IMR-90 (cell line): ENCODE data around the gene CACNA2D3. TPM values are rescaled to one million over a fixed set of nuclear protein-coding genes. Genes with fewer than 3 reads are reported as not detected.

Source experiments
- ATAC-seq: fragments of 200-7000 bp; cut with Tn5 transposase; 2 replicates; pipeline ENCODE4 v1.9.1; 2020; ENCODE audit warnings: low read depth, mild to moderate bottlenecking, moderate library complexity
- BruUV-seq: library from RNA; stranded (reverse); fragments of 400-500 nt; replicated peaks from 2 replicates; lab custom pipeline; 2021; lab: Mats Ljungman, UMichigan
- CTCF ChIA-PET: fragments of 300-600 bp; formaldehyde crosslinking; extraction: SDS; loops from one replicate; lab custom pipeline; 2021; ENCODE audit warnings: antibody characterized with exemption; lab: Yijun Ruan, JAX
- POLR2A ChIA-PET: fragments of 300-600 bp; sonication (Branson Sonifier 250); formaldehyde crosslinking; loops from one replicate; lab custom pipeline; 2022; ENCODE audit warnings: antibody characterized with exemption; ENCODE audit not compliant: unreplicated experiment; lab: Charles Lee
- DNase-seq: peaks from one replicate; pipeline ENCODE4 v3.0.0; 2013
- H2AFZ ChIP-seq: replicated peaks from 2 replicates; pipeline ENCODE3; 2013; ENCODE audit warnings: low read length, mild to moderate bottlenecking; ENCODE audit not compliant: poor library complexity
- H2AK5ac ChIP-seq: 2 replicates; pipeline ENCODE4 v1.6.1; 2013; ENCODE audit warnings: low read depth, low read length, inconsistent platforms
- H2AK9ac ChIP-seq: replicated peaks from 2 replicates; pipeline ENCODE3; 2013; ENCODE audit warnings: mild to moderate bottlenecking, low read depth, low read length, moderate library complexity; ENCODE audit not compliant: poor library complexity
- H2BK120ac ChIP-seq: 2 replicates; pipeline ENCODE4 v1.6.1; 2013; ENCODE audit warnings: low read depth, low read length, inconsistent platforms
- H2BK15ac ChIP-seq: 3 replicates; pipeline ENCODE4 v1.6.1; 2013; ENCODE audit warnings: low read depth, low read length, inconsistent platforms
- H2BK20ac ChIP-seq: 2 replicates; pipeline ENCODE4 v1.6.1; 2013; ENCODE audit warnings: low read depth, mild to moderate bottlenecking, inconsistent platforms, low read length, moderate library complexity
- H2BK5ac ChIP-seq: 2 replicates; pipeline ENCODE4 v1.6.1; 2013; ENCODE audit warnings: mild to moderate bottlenecking, low read depth, low read length, inconsistent platforms; ENCODE audit not compliant: poor library complexity, severe bottlenecking
- H3K14ac ChIP-seq: replicated peaks from 2 replicates; pipeline ENCODE4 v1.6.1; 2013; ENCODE audit warnings: low read depth, low read length, inconsistent platforms
- H3K18ac ChIP-seq: 2 replicates; pipeline ENCODE4 v1.6.1; 2013; ENCODE audit warnings: low read depth, low read length, control low read depth
- H3K23ac ChIP-seq: 2 replicates; pipeline ENCODE4 v1.6.1; 2013; ENCODE audit warnings: low read depth, low read length, inconsistent platforms
- H3K27ac ChIP-seq: 2 replicates; pipeline ENCODE4 v1.5.1; 2013; ENCODE audit warnings: mild to moderate bottlenecking, control low read depth, low read length; ENCODE audit not compliant: insufficient read depth
- H3K27me3 ChIP-seq: 2 replicates; pipeline ENCODE4 v1.6.1; 2013; ENCODE audit warnings: low read length; ENCODE audit not compliant: control insufficient read depth, insufficient read depth
- H3K36me3 ChIP-seq: 2 replicates; pipeline ENCODE4 v1.6.1; 2013; ENCODE audit warnings: low read length, mixed read lengths; ENCODE audit not compliant: control insufficient read depth, insufficient read depth
- H3K4ac ChIP-seq: 2 replicates; pipeline ENCODE4 v1.6.1; 2013; ENCODE audit warnings: low read depth, low read length, inconsistent platforms
- H3K4me1 ChIP-seq: 2 replicates; pipeline ENCODE4 v1.6.1; 2013; ENCODE audit warnings: low read length, mixed read lengths; ENCODE audit not compliant: control insufficient read depth, insufficient read depth
- H3K4me2 ChIP-seq: 2 replicates; pipeline ENCODE4 v1.6.1; 2013; ENCODE audit warnings: low read depth, mild to moderate bottlenecking, control low read depth, low read length, moderate library complexity
- H3K4me3 ChIP-seq: 2 replicates; pipeline ENCODE4 v1.5.1; 2013; ENCODE audit warnings: low read depth, mild to moderate bottlenecking, control low read depth, low read length, moderate library complexity; ENCODE audit not compliant: insufficient read depth
- H3K56ac ChIP-seq: 2 replicates; pipeline ENCODE4 v1.6.1; 2013; ENCODE audit warnings: low read length, inconsistent platforms; ENCODE audit not compliant: insufficient read depth; ENCODE audit errors: extremely low read depth
- H3K79me1 ChIP-seq, 2 experiments: 2 replicates each; pipeline ENCODE4 v1.6.1; 2013; ENCODE audit warnings: low read length in 2 of 2, inconsistent platforms in 1 of 2, low read depth in 1 of 2
- H3K9ac ChIP-seq: 2 replicates; pipeline ENCODE4 v1.6.1; 2013; ENCODE audit warnings: low read depth, low read length, control low read depth
- H3K9me1 ChIP-seq: 2 replicates; pipeline ENCODE4 v1.6.1; 2013; ENCODE audit warnings: low read length, inconsistent platforms; ENCODE audit not compliant: insufficient read depth
- H3K9me3 ChIP-seq: 2 replicates; pipeline ENCODE4 v1.6.1; 2013; ENCODE audit warnings: low read length; ENCODE audit not compliant: control insufficient read depth, insufficient read depth
- H4K20me1 ChIP-seq: 2 replicates; pipeline ENCODE4 v1.6.1; 2013; ENCODE audit warnings: low read length, inconsistent platforms; ENCODE audit not compliant: insufficient read depth
- H4K5ac ChIP-seq: 2 replicates; pipeline ENCODE4 v1.6.1; 2013; ENCODE audit warnings: mild to moderate bottlenecking, low read depth, low read length, control low read depth
- H4K8ac ChIP-seq, 2 experiments: 2 replicates each; pipeline ENCODE4 v1.6.1; 2013; ENCODE audit warnings: low read depth in 2 of 2, low read length in 2 of 2, control low read depth in 1 of 2, inconsistent platforms in 1 of 2
- H4K91ac ChIP-seq: 2 replicates; pipeline ENCODE4 v1.6.1; 2013; ENCODE audit warnings: low read depth, low read length, inconsistent platforms; ENCODE audit not compliant: insufficient read depth
- BHLHE40 ChIP-seq: fragments of 150-350 bp; IDR thresholded peaks from 2 replicates; pipeline ENCODE4 v1.6.1; 2016; ENCODE audit warnings: mild to moderate bottlenecking, low read depth, low read length
- CEBPB ChIP-seq: IDR thresholded peaks from 2 replicates; pipeline ENCODE4 v1.6.1; 2012; ENCODE audit warnings: low read depth, low read length, improper control_type of control experiment
- CHD1 ChIP-seq: IDR thresholded peaks from 2 replicates; pipeline ENCODE4 v1.6.1; 2012; ENCODE audit warnings: low read depth, low read length, improper control_type of control experiment
- CTCF ChIP-seq: conservative IDR thresholded peaks from 2 replicates; pipeline ENCODE4 v1.5.1; 2012; ENCODE audit warnings: mild to moderate bottlenecking, low read depth, low read length, improper control_type of control experiment
- FOS ChIP-seq: fragments of 150-350 bp; IDR thresholded peaks from 2 replicates; pipeline ENCODE4 v1.6.1; 2016; ENCODE audit warnings: low read depth, low read length
- MAFK ChIP-seq: IDR thresholded peaks from 2 replicates; pipeline ENCODE4 v1.6.1; 2012; ENCODE audit warnings: low read depth, low read length, improper control_type of control experiment
- MAZ ChIP-seq: IDR thresholded peaks from 2 replicates; pipeline ENCODE4 v1.6.1; 2012; ENCODE audit warnings: low read depth, mild to moderate bottlenecking, low read length, improper control_type of control experiment, moderate library complexity, borderline replicate concordance
- MXI1 ChIP-seq: IDR thresholded peaks from 2 replicates; pipeline ENCODE4 v1.6.1; 2012; ENCODE audit warnings: low read depth, mild to moderate bottlenecking, low read length, moderate library complexity, borderline replicate concordance
- NFE2L2 ChIP-seq: fragments of 150-350 bp; IDR thresholded peaks from 2 replicates; pipeline ENCODE4 v1.6.1; 2016; ENCODE audit warnings: low read depth, mild to moderate bottlenecking, low read length
- POLR2A ChIP-seq: IDR thresholded peaks from 2 replicates; pipeline ENCODE4 v1.6.1; 2012; ENCODE audit warnings: mild to moderate bottlenecking, low read depth, low read length
- RAD21 ChIP-seq: IDR thresholded peaks from 2 replicates; pipeline ENCODE4 v1.6.1; 2012; ENCODE audit warnings: low read length, improper control_type of control experiment
- RCOR1 ChIP-seq: IDR thresholded peaks from 2 replicates; pipeline ENCODE4 v1.6.1; 2012; ENCODE audit warnings: mild to moderate bottlenecking, low read length, improper control_type of control experiment; ENCODE audit not compliant: insufficient replicate concordance
- RFX5 ChIP-seq: IDR thresholded peaks from 2 replicates; pipeline ENCODE4 v1.8.0; 2012; ENCODE audit warnings: low read depth, mild to moderate bottlenecking, low read length, moderate library complexity
- SMC3 ChIP-seq: fragments of 150-350 bp; IDR thresholded peaks from 2 replicates; pipeline ENCODE4 v1.6.1; 2016; ENCODE audit warnings: low read depth, mild to moderate bottlenecking, antibody characterized with exemption, low read length, moderate library complexity
- WGBS, 2 experiments: methylation state at CpG; one replicate each; pipeline versions ENCODE4 v1.1.5 to v1.1.7; 2013; ENCODE audit warnings: missing lambda C conversion rate in 2 of 2; ENCODE audit not compliant: insufficient read length in 1 of 2; ENCODE audit errors: extremely low coverage in 2 of 2; 5-methylcytosine and 5-hydroxymethylcytosine counted together
- dilution Hi-C: fragments of 300-500 bp; cut with HindIII; formaldehyde crosslinking; loops from one replicate; pipeline ENCODE4 v1.14.3; 2018; ENCODE audit warnings: low sequenced_read_pairs; ENCODE audit not compliant: unreplicated experiment
- in situ Hi-C: fragments of 300-500 bp; cut with MboI; formaldehyde crosslinking; loops from 3 replicates; pipeline ENCODE4 v1.14.3; 2019; ENCODE audit warnings: low sequenced_read_pairs, inconsistent platforms, mixed read lengths
- intact Hi-C: fragments of 100-400 bp; cut with micrococcal nuclease; formaldehyde crosslinking; loops from 2 replicates; pipeline ENCODE4 v1.10.0; 2022
- polyA plus RNA-seq, 3 experiments: library from polyadenylated mRNA; depleted of rRNA; stranded (reverse); fragments of >200 nt; gene quantifications; 2 replicates each; pipeline ENCODE4 v1.2.3, GENCODE V29; 2012; ENCODE audit warnings: low replicate concordance in 1 of 3
- total RNA-seq: library from RNA; depleted of rRNA; stranded (reverse); fragments of >200 nt; gene quantifications from 2 replicates; pipeline ENCODE4 v1.2.3, GENCODE V29; 2012
- TF ChIP-seq, protein P1 (sequence below): fragments of 150-350 bp; IDR thresholded peaks from 2 replicates; pipeline ENCODE4 v1.6.1; 2016; ENCODE audit warnings: low read depth, mild to moderate bottlenecking, low read length, moderate library complexity, borderline replicate concordance
- TF ChIP-seq, protein P2 (sequence below): fragments of 150-350 bp; IDR thresholded peaks from 2 replicates; pipeline ENCODE4 v1.6.1; 2017; ENCODE audit warnings: mild to moderate bottlenecking, antibody characterized with exemption, low read length, low read depth

Gene CACNA2D3
- total and polyA plus RNA-seq, 2 of the 4 experiments (the other 2 are of a cell fraction) = 0.36 to 0.41 TPM

GRCh38 chr3:54668236-54668635 lies 545.9 kb downstream of the CACNA2D3 start:
- H3K36me3 ChIP-seq = no peaks in the 10 kb centered on the region
- DNase-seq = no peak
- no peak overlapping the region for H2BK120ac ChIP-seq
- H4K5ac ChIP-seq = no peak overlapping the region
- no peak overlapping the region for H2AFZ ChIP-seq
- no peak overlapping the region for H3K9ac ChIP-seq
- no peak overlapping the region for H3K23ac ChIP-seq
- ATAC-seq = no peak
- no peak overlapping the region for H3K4me3 ChIP-seq
- no peaks in the 10 kb centered on the region for H4K20me1 ChIP-seq
- H2BK20ac ChIP-seq = no peak overlapping the region
- H2AK5ac ChIP-seq = no peak overlapping the region
- intact Hi-C loops (no loop called here), in situ Hi-C loops (no loop called here), dilution Hi-C loops (no loop called here)
- H4K91ac ChIP-seq = no peak overlapping the region
- H3K79me1 ChIP-seq = no peaks in the 10 kb centered on the region
- no peak overlapping the region for H2BK5ac ChIP-seq
- no peaks in the 10 kb centered on the region for H3K4me1 ChIP-seq
- no peak overlapping the region for H2BK15ac ChIP-seq
- no peak overlapping the region for H3K27ac ChIP-seq
- no CpG with 5 or more reads among the region's 3 CpGs for WGBS, 2 experiments
- TF ChIP-seq CHD1 (no peak), RAD21 (no peak), CEBPB (no peak), NFE2L2 (no peak), BHLHE40 (no peak), MXI1 (no peak), RFX5 (no peak), MAZ (no peak), POLR2A (no peak), CTCF (no peak), RCOR1 (no peak), SMC3 (no peak), MAFK (no peak), FOS (no peak)
- TF ChIP-seq, protein P1, sequence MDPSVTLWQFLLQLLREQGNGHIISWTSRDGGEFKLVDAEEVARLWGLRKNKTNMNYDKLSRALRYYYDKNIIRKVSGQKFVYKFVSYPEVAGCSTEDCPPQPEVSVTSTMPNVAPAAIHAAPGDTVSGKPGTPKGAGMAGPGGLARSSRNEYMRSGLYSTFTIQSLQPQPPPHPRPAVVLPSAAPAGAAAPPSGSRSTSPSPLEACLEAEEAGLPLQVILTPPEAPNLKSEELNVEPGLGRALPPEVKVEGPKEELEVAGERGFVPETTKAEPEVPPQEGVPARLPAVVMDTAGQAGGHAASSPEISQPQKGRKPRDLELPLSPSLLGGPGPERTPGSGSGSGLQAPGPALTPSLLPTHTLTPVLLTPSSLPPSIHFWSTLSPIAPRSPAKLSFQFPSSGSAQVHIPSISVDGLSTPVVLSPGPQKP = no peak
- TF ChIP-seq, protein P2, sequence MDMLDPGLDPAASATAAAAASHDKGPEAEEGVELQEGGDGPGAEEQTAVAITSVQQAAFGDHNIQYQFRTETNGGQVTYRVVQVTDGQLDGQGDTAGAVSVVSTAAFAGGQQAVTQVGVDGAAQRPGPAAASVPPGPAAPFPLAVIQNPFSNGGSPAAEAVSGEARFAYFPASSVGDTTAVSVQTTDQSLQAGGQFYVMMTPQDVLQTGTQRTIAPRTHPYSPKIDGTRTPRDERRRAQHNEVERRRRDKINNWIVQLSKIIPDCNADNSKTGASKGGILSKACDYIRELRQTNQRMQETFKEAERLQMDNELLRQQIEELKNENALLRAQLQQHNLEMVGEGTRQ = no peak
- H4K8ac ChIP-seq = no peak overlapping the region
- H3K9me1 ChIP-seq = no peaks in the 10 kb centered on the region
- H3K9me3 ChIP-seq = no peaks in the 10 kb centered on the region
- H3K4me2 ChIP-seq = no peak overlapping the region
- no peak overlapping the region for H3K4ac ChIP-seq
- BruUV-seq = no TSS peak
- H3K14ac ChIP-seq = no peak overlapping the region
- H3K18ac ChIP-seq = no peak overlapping the region
- H3K56ac ChIP-seq = no peak overlapping the region
- ChIA-PET CTCF (no interaction called here), POLR2A (no interaction called here)
- no peak overlapping the region for H2AK9ac ChIP-seq
- H3K27me3 ChIP-seq = no peaks in the 10 kb centered on the region; the same call in 1 of the 2 replicates
